GM21529 (cell line): Measurements from ENCODE around the gene IL17B.

Experiments
- ATAC-seq: cut with Tn5 transposase; IDR thresholded peaks from one replicate; pipeline ENCODE4 v1.9.1; 2021; ENCODE audit not compliant: unreplicated experiment

The IL17B gene, protein sequence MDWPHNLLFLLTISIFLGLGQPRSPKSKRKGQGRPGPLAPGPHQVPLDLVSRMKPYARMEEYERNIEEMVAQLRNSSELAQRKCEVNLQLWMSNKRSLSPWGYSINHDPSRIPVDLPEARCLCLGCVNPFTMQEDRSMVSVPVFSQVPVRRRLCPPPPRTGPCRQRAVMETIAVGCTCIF

DNA sequence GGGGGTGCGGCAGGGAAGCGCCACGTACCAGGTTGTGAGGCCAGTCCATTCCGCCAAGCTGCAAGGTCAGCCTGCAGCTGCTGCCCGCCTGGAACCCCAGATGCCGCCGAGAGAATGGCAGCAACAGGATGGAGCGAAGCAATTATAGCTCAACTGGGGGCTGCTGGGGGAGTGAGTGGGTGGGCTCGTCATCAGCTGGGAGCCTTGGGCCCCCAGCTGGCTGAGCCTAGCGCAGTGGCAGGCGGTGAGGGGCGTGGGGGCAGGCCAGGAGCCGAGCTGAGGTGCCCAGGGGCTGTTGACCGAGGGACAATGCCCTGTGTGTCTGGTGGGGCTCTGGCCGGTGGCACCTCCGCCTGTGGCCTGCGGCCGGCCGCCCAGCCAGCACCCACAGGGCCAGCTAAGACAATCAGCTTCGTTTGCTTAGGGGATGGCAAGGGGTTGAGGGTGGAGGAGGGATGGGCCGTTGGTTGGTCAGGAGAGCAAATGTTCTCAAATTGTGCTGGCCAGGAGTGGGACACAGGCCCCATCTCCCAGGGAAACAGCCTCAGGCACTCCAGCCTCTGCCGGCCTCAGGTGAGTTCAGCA lies at the start of gene IL17B:
IL17B (minus strand) TSS at position 116 of the 585 bp plus-strand sequence; CDS start at position 49, 67 bp downstream.
- no peak for ATAC-seq

DNA sequence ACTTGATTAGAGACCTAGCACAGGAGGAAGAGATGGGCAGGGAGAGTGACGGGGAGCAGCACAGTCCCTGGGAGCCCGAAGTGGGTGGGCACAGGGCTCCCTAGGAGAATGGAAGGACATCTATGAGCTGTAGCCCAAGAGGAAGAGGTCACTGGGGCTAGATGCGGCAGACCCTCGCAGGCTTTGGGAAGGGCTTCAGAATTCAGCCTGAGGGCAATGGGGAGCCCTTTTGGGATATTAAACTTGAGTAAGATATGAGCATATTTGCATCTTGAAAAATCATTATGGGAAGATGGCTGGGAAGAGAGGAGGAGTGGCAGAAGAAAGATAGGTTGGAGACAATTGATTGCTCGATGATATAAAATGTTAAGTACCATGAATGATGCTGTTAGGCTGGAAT lies 48.9 kb upstream of the IL17B start:
- ATAC-seq, result no peak

DNA sequence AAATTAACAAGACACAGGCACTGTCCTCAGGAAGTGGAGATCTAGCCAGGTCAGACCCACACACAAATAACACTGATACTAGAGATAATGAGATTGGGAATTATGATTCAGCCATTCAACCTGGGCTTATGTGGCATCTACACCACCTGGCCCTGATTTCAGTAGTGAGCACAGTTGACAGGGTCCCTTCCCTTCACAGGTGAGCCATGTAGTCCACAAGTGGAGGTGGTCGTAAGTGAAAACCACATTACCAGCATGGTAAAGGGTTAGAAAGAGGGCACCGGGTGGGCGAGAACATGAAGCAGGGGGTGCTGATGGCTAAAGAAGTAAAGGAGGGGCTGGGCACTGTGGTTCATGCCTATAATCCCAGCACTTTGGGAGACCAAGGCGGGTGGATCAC lies 48.3 kb upstream of the IL17B start:
- ATAC-seq, result no peak

DNA sequence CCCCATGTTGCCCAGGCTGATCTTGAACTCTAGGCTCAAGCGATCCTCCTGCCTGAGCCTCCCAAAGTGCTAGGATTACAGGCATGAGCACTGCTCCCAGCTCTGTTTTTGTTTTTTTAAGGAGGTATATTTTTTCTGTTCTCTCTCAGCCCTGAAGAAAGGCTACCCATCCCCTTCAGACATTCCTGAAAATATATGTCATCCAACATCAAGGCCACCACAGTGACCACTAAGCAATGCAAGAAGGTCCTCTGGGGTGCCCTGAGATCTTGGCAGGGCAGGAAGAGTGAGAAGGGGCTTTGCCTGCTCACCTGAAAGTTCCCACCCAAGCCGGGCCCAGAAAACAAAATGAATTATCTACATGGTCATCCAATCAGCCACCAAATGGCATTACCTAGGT lies 47.8 kb upstream of the IL17B start:
- ATAC-seq, result no peak

DNA sequence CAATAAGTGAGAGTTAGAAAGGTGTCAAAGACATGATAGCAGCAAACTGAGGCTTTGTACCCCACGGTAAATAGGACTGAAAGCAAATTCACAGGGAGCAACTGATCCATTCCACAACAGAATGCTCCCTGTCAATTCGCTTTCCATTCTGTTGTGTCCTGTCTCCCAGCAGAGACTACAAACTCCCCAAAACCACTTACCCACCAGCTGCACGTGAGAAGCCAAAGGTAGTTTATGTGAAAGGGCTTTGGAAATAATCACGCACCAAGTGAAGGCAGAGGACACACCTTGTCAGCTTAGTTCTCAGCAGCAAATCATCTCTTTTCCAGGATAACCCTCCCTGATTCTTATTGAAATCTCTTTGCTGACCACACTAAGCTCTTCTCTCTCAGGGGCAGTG lies 46.6 kb upstream of the IL17B start:
- ATAC-seq, result no peak

DNA sequence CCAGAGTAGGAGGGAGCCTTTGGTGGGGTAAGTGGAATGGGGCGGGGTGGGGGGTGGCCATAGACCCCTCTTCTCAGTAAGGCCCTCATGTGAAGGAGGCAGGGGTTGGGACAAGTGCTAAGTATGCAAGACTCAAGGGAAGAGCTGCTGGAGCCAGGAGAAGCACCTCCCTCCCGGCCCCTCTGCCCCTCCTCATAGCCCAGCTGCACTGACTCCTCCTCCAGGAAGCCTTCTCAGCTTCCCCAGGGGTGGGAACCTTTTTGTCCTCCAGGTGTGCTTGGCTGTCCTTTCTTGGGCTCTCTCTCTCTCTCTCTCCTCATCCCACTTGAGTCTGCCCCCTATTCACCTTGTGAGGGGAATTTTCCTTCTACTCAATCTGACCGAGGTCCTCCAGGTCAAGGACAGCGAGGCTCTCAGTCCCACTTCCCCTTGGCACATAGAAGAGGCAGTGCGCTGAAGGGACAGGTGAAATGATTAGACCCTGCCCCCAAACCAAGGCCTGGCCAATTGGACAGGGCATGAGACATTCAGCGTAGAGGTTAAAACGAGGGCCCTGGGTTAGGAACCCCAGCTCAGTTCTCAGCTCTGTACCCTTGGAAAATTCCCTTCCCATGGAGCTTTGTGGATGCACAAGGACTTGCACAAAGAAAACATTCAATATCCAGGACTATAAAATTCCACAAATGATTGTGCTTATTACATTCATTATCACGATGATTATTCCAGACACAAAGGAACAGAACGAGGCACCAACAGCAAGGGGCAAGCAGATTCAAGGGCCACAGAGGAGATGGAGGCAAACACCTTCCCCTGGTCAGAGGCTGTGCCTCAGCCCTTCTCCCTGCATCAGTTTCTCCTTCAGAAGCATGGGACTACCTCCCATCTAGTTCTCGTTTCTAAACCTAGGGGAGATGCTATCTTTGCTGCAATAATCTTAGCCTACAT lies 45.6 kb upstream of the IL17B start:
- ATAC-seq, result no peak

DNA sequence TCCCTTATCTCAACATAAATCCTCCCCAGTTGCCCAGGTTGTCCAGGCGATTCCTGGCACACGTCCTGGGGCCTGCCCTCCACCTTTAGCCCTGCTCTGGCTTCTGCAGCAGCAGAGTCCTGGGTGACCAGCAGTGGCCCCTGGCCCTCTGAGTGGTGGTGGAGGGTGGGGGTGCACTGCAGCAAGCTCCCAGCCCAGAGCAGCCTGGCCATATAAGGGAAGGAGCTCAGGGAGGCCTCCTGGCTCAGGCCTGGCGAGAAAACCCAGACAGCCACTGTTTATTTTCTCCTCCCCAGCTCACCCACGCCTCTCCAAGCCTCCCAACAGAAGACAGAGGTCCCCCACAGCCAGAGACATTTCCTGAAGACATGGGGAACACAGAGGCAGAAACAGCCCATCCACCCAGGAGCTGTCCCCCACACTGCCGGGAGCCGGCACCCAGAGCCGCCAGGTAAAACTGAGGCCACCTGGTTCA lies 44.7 kb upstream of the IL17B start:
- ATAC-seq, result no peak

DNA sequence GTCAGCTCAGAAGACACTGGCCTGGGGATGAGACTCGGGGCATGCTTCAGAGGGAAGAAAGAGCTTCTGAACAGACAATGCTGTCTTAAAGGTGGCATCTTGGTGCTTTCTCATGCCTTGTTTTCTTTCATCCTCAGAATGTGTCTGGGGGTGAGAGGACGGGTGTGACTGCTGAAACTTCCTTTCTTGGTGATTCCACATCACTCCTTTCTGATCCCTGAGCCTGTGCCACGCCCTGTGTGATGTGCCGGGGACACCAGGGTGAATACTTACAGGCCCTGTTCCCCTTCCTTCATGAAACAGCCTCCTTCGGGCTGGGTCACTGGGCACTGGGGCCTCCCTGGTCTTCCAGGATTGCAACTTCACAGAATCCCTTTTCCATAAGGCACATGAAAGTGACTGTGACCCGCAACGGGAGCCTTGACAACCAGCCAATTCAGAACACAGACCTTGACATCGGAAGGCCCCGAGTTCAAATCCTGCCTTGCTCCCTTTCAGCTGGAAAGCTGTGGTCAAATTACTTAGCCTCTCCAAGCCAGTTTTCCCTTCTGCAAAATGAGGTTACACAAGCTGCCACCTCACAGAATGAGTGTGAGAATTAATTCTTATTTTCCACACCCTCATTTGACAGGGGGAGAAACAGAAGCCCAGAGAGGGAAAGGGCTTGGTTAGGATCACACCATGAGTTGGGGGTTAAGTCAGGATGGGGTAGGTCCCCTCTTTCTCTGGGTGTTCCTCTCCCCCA lies 44.1 kb upstream of the IL17B start:
- ATAC-seq, result no peak

DNA sequence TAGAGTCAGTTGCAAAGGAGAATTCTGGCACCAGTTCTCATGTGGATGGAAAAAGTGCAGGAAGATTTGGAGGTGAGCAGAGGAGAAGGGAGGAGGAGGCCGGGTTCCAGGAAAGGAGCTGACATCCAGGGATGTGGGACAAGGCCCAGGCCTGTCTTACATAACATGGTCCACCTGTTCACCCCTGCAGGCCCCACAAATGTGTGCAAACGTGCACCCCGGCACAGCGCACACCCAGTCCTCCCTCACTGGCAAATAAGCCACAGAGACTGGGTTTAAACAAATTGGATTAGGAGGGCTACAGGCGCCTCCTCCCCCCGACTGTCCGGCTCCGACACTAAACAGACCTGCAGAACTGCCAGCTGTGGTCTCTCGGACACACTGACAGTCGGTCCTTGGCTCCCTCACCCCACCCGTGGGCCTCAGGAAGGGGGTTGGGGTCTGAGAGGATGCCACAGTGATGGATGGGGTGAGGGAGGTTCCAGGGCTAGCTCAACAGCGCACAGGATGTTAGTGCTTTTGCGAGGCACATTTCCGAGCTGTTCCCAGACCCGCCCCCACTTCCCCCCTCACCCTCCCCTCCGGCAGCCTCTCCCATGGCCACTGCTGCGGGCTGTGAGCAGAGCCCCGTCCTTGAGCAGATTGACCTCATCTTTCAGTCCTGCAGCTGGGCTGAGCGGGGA lies 43.4 kb upstream of the IL17B start:
- no peak for ATAC-seq

DNA sequence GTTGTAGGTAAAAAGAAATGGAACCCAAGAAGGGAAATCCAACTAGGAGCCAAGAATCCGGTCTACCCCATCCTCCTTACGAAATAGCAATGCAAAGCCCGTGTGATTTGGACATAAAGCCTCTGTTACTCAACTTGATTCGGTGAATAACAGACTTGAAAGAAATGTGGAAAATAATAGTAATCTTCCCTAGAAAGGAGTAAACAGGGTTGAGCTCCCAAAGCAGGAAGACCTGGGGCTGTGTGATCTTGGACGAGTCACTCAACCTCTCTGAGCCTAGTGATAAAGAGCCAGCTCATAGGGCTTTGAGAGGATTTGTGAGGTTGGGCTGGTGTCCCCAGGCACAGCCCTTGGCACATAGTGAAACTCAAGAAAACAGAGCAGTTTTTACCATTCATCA lies 42.7 kb upstream of the IL17B start:
- ATAC-seq, result no peak

DNA sequence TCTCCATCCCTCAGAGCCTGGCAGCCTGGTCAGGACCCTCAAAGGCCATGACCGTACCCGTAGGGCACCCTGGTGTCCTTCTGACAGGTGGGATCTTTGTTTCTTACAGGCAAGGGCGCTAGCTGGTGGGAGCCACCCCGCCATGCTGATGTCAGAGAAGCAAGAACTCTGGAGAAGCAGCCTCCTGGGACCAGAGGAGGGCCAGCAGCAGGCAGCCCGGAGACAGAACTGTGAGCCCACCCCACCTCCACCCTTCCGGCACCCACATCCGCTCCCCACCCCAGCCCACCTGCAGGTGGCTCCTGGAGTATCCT lies 42.2 kb upstream of the IL17B start:
- ATAC-seq, result no peak

DNA sequence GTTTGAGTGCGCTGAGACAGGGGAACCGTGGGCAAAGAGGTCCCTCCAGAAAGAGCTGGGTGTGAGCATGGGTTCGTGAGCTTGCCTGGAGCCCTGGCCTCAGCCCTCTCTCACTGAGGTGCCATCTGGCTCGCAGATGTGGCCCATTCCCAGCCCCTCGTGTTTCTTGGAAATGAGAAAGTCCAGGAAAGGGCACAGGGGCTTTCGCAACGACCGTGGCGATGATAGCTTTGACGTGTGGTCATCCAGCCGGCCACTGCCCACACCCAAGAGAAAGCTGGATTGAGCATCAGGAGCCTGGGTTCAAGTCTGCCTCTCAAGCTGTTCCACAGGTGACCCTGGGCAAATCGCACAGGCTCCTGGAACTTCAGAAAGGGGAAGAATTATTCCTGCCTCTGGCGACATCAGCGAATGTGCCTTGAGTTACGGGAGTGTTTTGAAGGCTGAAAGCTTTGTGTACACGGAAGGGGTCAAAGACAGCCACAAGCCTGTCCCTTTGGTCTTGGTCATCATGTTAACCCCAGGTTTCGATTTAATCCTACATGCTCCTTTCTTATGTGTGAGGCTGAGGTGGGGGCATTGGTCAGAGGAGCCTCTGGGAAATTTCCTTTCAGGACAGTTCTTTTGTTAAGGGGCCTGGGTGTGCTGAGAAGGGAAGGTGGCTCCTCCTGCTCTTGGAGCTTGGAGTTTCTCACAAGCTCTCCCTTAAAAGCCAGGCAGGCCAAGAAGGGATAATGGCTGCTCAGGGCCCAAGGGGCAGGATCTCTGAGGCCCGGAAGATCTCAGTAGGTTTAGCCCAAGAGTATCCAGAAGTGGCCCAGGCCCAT lies 41.7 kb upstream of the IL17B start:
- ATAC-seq, result no peak

DNA sequence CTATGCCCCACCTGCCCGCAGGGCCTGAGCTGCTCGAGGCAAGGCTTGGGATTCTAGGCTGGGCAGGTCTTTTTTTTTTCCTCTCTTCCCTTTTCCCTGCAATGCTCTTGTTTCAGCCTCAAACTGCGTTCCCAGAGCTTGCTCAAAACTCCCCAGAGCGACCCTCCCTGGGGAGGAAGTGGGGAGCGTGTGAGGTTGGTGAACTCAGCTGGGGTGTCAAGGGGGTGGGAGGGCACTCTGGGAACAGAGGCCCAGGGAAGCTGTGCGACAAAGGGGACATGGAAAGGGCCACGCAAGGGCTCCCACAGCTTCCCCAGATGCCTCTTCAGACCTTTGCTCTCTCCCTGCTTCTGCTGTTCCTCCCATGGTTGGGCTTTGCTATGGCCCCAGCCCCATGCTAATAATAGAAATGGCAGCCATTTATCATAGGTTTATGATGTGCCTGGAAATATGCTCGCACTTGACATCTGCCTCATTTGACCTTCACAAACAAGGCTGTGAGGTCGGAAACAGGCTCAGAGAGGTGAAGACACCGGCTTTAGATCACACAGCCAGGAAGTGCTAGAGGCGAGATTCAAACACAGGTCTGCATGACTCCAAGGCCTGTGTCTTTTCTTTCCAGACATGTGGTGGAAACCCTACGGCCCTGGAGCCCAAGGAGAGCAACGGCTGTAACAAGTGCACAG lies 40.9 kb upstream of the IL17B start:
- ATAC-seq, result no peak

DNA sequence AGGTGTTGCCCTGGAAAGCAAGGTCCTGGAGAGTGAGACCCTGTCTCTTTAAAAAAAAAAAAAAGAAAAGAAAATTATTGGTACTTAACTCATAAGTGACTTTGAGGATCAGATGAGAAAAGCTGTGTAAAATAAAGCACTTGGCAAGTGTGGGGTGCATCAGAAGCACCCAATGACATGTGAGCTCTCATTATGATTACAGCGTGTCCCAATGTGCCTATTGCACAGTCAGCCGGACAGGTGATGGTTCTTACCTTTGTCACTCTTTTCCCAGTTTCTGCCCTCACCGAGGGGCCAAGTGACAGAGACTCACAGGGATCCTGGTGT lies 40.4 kb upstream of the IL17B start:
- no peak for ATAC-seq

DNA sequence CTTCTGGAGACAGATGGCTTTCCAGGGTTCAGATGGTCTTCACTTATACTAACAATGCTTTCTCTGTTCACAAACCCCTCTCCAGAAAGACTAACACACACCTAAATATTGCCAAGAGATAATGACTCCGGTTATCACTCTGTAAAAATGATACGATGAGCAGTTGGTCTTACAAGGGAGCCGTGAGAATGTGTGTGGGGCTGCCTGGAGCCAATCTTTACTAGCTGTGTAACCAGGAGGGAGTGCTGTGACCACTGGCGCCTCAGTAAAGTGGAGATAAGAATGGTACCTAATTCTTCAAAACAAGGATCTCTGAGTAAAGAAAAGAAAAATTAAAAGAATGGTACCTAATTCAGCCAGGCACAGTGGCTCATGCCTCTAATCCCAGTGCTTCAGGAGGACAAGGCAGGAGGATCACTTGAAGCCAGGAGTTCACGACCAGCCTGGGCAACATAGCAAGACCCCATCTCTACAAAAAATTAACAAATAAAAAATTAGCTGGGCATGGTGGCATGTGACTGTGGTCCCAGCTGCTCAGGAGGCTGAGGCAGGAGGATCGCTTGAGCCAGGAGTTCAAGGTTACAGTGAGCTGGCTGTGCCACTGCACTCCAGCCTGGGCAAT lies 39.9 kb upstream of the IL17B start:
- no peak for ATAC-seq

DNA sequence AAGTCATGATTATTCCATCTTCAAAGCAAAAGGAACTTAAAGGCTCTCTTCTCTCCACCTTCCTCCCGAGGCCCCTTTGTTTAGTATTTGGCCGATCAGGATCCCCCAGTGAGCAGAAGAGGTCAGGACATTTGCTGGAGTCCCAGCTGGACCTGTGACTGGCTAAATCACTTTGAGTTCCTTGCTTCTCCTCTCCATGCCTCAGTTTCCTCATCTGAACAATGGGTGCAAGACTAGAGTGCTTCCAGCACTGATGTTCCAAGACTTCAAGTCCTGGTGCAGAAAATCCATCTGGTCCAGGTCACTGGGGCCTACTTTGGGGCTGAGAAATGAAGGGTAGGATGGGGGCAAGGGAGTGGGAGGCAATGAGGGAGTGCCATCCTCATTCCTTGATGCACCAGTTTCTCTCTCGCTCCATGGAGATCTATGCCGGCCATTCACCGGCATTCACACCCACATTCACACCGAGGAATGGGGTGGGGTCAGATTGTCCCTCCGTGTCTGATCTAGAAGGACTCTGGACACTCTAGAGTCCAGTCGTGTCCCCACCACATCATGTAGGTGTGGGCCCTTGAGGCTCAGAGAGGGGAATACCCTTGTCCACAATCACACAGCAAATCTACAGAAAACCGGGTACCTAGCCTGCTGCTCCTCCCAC lies 38.7 kb upstream of the IL17B start:
- no peak for ATAC-seq

DNA sequence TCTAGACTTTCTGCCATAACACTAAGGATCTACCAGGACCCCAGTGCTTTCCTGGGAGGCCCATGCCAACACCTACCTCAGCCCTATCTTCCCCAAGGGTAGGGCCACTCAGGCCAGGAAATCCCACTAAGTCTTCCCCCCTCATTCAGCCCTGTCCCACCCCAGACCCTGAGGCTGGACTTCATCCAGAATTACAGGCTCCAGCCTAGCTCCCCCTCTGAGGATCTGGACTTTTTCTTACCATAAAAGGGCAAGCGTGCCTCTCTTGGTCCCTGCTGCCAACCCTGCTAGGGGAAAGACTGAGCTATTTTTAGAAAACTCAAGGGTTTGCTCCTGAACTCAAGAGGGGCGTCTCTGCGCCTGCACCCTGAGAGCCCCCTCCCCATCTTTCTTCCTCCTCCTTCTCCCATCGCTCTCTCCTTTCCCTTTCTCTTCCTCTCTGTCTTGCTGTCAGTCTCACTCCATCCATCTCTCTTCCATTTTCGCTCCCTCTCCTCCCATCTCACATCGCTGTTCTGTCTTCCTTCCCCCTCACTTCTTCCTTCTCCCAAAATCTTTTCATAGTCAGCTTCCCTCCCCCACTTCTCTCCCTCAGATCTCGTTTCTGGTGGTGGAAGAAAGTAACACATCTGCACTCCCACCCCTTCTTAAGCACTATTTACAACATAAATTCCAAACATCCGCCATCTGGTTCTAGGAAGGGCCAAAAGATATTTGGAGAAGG lies 38.1 kb upstream of the IL17B start:
- no peak for ATAC-seq
